ENCODE results near the gene ABHD16A.

Gene ABHD16A

DNA sequence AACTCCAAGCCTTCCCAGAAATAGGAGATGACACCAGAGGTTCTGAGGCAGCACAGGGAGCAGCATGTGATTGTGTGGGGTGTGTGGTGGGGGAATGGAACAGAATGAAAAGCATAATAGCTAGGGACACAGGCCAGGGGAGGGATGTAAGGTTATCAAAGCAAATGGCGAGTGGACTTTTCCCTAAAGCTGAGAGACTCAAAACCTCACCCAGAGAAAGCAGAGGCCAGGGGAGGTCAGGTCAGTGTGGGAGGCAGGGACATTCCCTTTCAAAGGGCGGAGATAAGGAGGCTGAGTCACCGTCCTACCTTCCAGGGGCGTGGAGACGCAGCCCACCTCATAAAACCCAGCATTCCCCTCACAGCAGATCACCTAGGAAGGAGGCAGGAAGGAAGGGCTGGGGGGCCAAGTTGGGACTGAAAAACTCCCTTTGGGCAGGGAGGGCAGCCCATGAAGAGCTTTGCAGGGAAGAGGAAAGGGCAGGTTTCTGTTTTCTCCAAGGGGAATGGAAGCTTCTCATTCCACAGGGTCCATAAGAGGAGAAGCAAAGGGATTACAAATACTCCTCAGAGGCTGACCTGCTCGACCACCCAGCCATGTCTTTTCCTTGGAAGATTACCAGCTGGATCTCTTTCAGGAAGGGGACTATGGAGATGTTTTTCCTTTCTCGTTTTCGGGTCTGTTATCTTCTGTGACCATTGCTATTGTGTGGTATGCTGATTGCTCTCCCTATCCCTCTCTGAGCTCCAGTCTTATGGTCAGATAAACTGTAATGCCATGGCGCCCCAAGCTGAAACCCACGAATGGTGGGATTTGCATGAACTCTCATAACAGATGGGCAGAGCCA, 12.7 kb downstream of the ABHD16A start:
- DNase-seq (ENCODE audit: low read depth), result no peak
- H3K4me3 ChIP-seq (ENCODE audit: control insufficient read depth, low read depth, low read length), result no peak overlapping the region
- TF ChIP-seq, protein P1, sequence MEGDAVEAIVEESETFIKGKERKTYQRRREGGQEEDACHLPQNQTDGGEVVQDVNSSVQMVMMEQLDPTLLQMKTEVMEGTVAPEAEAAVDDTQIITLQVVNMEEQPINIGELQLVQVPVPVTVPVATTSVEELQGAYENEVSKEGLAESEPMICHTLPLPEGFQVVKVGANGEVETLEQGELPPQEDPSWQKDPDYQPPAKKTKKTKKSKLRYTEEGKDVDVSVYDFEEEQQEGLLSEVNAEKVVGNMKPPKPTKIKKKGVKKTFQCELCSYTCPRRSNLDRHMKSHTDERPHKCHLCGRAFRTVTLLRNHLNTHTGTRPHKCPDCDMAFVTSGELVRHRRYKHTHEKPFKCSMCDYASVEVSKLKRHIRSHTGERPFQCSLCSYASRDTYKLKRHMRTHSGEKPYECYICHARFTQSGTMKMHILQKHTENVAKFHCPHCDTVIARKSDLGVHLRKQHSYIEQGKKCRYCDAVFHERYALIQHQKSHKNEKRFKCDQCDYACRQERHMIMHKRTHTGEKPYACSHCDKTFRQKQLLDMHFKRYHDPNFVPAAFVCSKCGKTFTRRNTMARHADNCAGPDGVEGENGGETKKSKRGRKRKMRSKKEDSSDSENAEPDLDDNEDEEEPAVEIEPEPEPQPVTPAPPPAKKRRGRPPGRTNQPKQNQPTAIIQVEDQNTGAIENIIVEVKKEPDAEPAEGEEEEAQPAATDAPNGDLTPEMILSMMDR (IDR thresholded peaks at IDR 0.05; ENCODE audit: control insufficient read depth, insufficient read depth, low read depth, low read length, missing control alignments), result no peak

DNA sequence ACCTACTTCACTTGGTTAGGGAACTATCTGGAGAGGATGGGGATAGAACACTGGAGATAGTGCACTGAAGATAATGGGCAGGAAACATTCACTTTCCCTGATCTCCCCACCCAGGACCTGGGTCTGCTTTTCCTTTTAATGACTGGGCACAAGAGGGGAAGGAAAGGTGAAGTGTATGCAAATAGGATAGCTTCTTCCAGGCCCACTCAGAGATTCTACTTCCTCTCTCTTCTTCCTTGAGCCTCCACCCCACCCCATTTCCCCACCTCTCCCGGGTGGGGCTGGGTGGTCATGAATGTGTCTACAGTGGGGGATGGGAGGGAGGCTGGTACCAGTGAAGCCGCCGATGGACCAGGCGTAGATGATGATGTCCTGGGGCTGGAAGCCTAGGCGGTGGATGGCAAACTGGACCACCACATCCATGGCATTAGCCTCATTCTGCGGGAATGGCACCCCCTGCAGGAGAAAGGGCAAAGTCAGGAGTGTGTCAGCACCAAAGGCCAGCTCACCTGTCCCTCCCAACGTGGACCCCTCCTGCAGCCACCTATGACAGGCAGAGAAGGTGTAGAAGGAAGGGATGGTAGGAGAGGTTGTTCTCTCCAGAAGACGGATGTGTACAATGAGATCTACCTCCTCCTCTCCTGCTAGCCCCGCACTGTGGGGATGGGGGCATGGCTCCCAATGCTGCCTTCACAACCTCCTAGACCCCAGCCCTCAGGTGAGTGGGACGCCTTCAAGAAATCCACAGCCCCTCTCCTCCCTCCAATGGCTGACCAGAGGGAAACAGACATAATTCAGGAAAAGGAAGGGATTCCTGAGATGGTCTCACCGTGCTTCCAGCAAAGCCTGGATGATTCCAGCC, 13.6 kb downstream of the ABHD16A start:
- no peak for DNase-seq (ENCODE audit: low read depth)
- TF ChIP-seq, protein P1 (IDR thresholded peaks at IDR 0.05; ENCODE audit: control insufficient read depth, insufficient read depth, low read depth, low read length, missing control alignments), result peak; percentile 59
- no peak overlapping the region for H3K4me3 ChIP-seq (ENCODE audit: control insufficient read depth, low read depth, low read length)

DNA sequence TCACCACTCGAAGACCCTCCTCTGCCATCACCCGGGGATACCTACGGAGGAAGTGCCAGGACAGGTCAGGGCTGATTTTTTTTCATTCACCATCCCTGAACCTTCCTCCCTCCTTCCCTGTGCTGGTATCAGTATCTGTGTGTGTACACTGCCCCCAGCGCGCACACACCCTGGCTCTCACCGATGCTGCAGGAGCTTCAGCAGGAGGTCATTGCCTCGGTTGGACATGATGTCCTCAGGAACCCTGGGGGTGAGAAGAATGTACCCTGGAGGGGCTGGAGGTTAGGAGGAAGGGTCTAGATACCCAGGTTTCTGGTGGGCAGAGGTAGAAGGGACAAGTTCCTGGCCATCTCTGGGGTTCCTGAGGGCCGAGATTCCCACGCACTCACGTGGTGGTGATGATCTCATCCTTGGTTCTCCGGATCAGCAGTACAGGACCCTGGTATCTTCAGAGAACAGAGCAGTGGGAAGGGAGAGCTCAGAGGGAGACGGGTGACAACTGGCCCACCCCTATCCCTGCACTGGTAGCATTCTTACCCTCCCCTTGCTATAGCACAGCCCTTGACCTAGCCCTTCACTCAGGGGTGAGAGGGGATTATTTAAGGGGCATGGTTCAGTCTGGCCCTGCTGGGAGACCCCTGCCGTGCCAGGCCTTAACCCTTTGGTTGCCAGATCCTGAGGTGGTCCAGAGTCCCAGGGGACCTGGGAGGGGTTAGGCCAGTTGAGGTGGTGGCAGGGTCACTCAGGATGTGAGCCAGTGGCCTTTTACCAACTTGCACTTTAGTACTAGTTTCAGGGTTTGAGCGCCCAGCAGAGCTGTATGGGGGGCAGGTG, 15.0 kb downstream of the ABHD16A start:
- no peak for DNase-seq (ENCODE audit: low read depth)
- TF ChIP-seq, protein P1 (IDR thresholded peaks at IDR 0.05; ENCODE audit: control insufficient read depth, insufficient read depth, low read depth, low read length, missing control alignments), result no peak

DNA sequence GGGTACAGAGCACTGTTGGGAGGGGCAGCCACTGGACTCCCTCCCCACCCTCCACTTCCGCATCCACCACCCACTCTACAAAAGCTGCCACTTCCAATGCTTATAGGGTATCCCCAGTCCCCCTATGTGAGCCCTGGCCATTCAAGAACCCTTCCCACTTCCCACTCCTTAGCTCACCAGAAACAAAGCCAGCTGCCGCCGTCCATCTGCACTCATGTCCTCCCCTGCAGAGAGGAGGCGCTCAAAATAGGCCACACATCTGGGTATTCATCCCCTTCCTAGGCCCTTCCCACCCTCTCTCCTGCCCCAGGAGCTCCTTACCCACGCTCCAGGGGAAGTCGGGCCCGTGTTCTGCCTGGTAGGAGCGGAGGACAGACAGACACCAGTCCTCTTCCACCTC, 15.8 kb downstream of the ABHD16A start:
- DNase-seq (ENCODE audit: low read depth), result no peak
- TF ChIP-seq, protein P1 (IDR thresholded peaks at IDR 0.05; ENCODE audit: control insufficient read depth, insufficient read depth, low read depth, low read length, missing control alignments), result no peak
- H3K4me3 ChIP-seq (ENCODE audit: control insufficient read depth, low read depth, low read length), result no peak overlapping the region

More for the DNA sequence above, 15.0 kb downstream of the ABHD16A start:
- no peak overlapping the region for H3K4me3 ChIP-seq (ENCODE audit: control insufficient read depth, low read depth, low read length)

DNA sequence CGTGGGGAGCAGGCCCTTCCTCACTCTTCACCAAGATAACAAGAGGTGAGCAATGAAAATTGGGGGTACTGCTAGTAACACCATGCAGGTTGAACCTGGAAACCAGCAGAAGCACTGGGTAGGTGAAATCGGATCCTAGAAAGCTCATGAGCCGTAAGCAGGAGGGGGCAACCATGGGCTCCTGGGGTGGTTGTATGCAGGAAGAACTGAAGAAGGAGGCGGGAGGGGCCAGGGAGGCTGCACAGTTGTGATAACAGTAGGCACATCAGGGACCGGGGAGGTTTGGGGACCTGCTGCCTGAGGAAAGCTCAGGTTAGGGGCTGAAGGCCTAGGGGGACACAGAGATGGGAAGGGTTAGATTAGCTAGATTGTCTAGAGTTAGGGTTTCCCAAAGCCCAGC, 16.6 kb downstream of the ABHD16A start:
- H3K4me3 ChIP-seq (ENCODE audit: control insufficient read depth, low read depth, low read length), result no peak overlapping the region
- TF ChIP-seq, protein P1 (IDR thresholded peaks at IDR 0.05; ENCODE audit: control insufficient read depth, insufficient read depth, low read depth, low read length, missing control alignments), result no peak
- DNase-seq (ENCODE audit: low read depth), result no peak

DNA sequence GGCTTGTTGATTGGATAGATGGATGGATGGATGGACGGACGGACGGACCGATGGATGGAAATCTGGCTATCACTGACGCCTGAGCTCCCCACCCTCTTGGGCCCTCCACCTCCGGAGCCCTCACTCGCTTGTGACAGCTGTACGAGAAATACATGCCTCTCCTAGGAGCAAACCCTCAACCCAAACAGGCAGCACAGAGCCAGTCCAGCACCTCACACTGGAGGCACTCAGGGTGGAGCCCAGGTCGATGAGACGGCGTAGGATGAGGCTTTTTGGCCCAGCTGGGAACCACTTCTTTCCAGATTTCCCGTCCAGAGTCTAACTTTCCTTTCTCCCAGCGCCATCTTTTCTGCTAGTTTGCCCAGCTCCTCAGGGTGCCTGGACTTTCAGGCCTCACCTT, 19.5 kb downstream of the ABHD16A start:
- TF ChIP-seq, protein P1 (IDR thresholded peaks at IDR 0.05; ENCODE audit: control insufficient read depth, insufficient read depth, low read depth, low read length, missing control alignments), result no peak
- no peak for DNase-seq (ENCODE audit: low read depth)
- no peak overlapping the region for H3K4me3 ChIP-seq (ENCODE audit: control insufficient read depth, low read depth, low read length)

Data from AG09309 (cell line).